ENCODE measurements around the gene DNAJC11. TPM values are rescaled to one million over a fixed set of nuclear protein-coding genes. Genes with fewer than 3 reads are reported as not detected.
A peak's percentile ranks its signal among the peaks of the same experiment; 100 is the strongest.

The DNAJC11 gene
- total RNA-seq, 2 donors from 2014 or later, result 64.7 to 71.1 TPM

- Histone ChIP-seq H3K27me3 (ENCODE audit: control insufficient read depth, insufficient read depth, low read length, poor library complexity, severe bottlenecking) (no peaks in the 10 kb centered on the region), H3K36me3 (ENCODE audit: control insufficient read depth, insufficient read depth, low read length) (peaks cover 53% of the 10 kb centered on the region), H3K4me3 (ENCODE audit: low read length) (no peak overlapping the region), H3K9me3 (ENCODE audit: control insufficient read depth, low read length) (no peaks in the 10 kb centered on the region), H3K4me1 (ENCODE audit: control insufficient read depth, insufficient read depth, low read length) (no peaks in the 10 kb centered on the region), H3K27ac (ENCODE audit: low read depth, low read length) (no peak overlapping the region), H3K9ac (ENCODE audit: extremely low read depth, low read length, poor library complexity, severe bottlenecking) (no peak overlapping the region)
- DNase-seq, result no peak
- Mint-ChIP-seq H3K9me3 (peaks cover 4% of the 10 kb centered on the region), H3K27me3 (ENCODE audit: insufficient read depth) (no peaks in the 10 kb centered on the region), H3K4me1 (no peaks in the 10 kb centered on the region), H3K36me3 (ENCODE audit: low read depth) (peaks cover 54% of the 10 kb centered on the region), H3K27ac (peak overlapping the region; percentile 7), H3K4me3 (no peak overlapping the region)
- no peak for TF ChIP-seq CTCF (conservative IDR thresholded peaks at IDR 0.05)
- 93 to 96% methylated on average over 21 of the region's 21 CpGs for WGBS, 2 experiments (ENCODE audit: insufficient coverage in 1 of 2, insufficient read length in 1 of 2)
Observed at GRCh38 chr1:6627841-6628545, 73.6 kb downstream of the DNAJC11 start.

- Histone ChIP-seq H3K4me1 (ENCODE audit: control insufficient read depth, insufficient read depth, low read length) (no peaks in the 10 kb centered on the region), H3K4me3 (ENCODE audit: low read length) (no peak overlapping the region), H3K27ac (ENCODE audit: low read depth, low read length) (no peak overlapping the region), H3K27me3 (ENCODE audit: control insufficient read depth, insufficient read depth, low read length, poor library complexity, severe bottlenecking) (no peaks in the 10 kb centered on the region), H3K36me3 (ENCODE audit: control insufficient read depth, insufficient read depth, low read length) (peaks cover 57% of the 10 kb centered on the region), H3K9me3 (ENCODE audit: control insufficient read depth, low read length) (no peaks in the 10 kb centered on the region), H3K9ac (ENCODE audit: extremely low read depth, low read length, poor library complexity, severe bottlenecking) (no peak overlapping the region)
- 97 to 100% methylated on average over 4 to 9 of the region's 9 CpGs for WGBS, 2 experiments (ENCODE audit: insufficient coverage in 1 of 2, insufficient read length in 1 of 2)
- Mint-ChIP-seq H3K27me3 (ENCODE audit: insufficient read depth) (no peaks in the 10 kb centered on the region), H3K36me3 (ENCODE audit: low read depth) (peaks cover 57% of the 10 kb centered on the region), H3K27ac (no peak overlapping the region), H3K9me3 (peaks cover 4% of the 10 kb centered on the region), H3K4me1 (no peaks in the 10 kb centered on the region), H3K4me3 (peak overlapping the region; percentile 76)
- DNase-seq, result no peak
- no peak for TF ChIP-seq CTCF (conservative IDR thresholded peaks at IDR 0.05)
Observed at GRCh38 chr1:6627031-6627430, 74.6 kb downstream of the DNAJC11 start.

- H3K9ac ChIP-seq (ENCODE audit: extremely low read depth, low read length, poor library complexity, severe bottlenecking), result peak overlapping the region; percentile 62
- H3K27ac ChIP-seq (ENCODE audit: low read depth, low read length), result no peak overlapping the region
- Mint-ChIP-seq H3K4me1 (no peaks in the 10 kb centered on the region), H3K4me3 (peak overlapping the region; percentile 76), H3K9me3 (peaks cover 4% of the 10 kb centered on the region), H3K27ac (peak overlapping the region; percentile 85), H3K27me3 (ENCODE audit: insufficient read depth) (no peaks in the 10 kb centered on the region), H3K36me3 (ENCODE audit: low read depth) (peaks cover 66% of the 10 kb centered on the region)
- H3K36me3 ChIP-seq (ENCODE audit: control insufficient read depth, insufficient read depth, low read length), result peaks cover 70% of the 10 kb centered on the region
- H3K27me3 ChIP-seq (ENCODE audit: control insufficient read depth, insufficient read depth, low read length, poor library complexity, severe bottlenecking), result no peaks in the 10 kb centered on the region
- no peak for DNase-seq
- TF ChIP-seq CTCF (conservative IDR thresholded peaks at IDR 0.05), result no peak
- peak overlapping the region; percentile 89 for H3K4me3 ChIP-seq (ENCODE audit: low read length)
- 27 to 35% methylated on average over 23 to 32 of the region's 32 CpGs for WGBS, 2 experiments (ENCODE audit: insufficient coverage in 1 of 2, insufficient read length in 1 of 2)
- H3K9me3 ChIP-seq (ENCODE audit: control insufficient read depth, low read length), result no peaks in the 10 kb centered on the region
- no peaks in the 10 kb centered on the region for H3K4me1 ChIP-seq (ENCODE audit: control insufficient read depth, insufficient read depth, low read length)
Observed at GRCh38 chr1:6625584-6626149, 75.9 kb downstream of the DNAJC11 start.

All from endodermal cell (in vitro differentiated cells).